Subcutaneous adipose tissue (tissue), 4 donors: ENCODE results near the gene CACNB3. TPM values are rescaled to one million over a fixed set of nuclear protein-coding genes. Genes with fewer than 3 reads are reported as not detected.

Source experiments
- CTCF ChIP-seq: fragments of 450-650 bp; IDR thresholded peaks from one replicate; pipeline ENCODE4 v1.5.1; 2016; ENCODE audit warnings: low read depth, mild to moderate bottlenecking, control low read depth, antibody characterized with exemption, moderate library complexity
- total RNA-seq, 4 donors: library from RNA; depleted of rRNA; stranded (reverse); fragments of >200 nt; gene quantifications; one replicate each; pipeline ENCODE4 v1.1.0, GENCODE V29; 2016

Gene CACNB3
- total RNA-seq, 4 donors from 2014 or later: 2.4 to 12.4 (median 6.4) TPM

- no peak for TF ChIP-seq CTCF
Observed at GRCh38 chr12:48803675-48804074, 14.6 kb upstream of the CACNB3 start.

GRCh38 chr12:48807981-48808380 lies 10.3 kb upstream of the CACNB3 start:
- TF ChIP-seq CTCF: no peak

- TF ChIP-seq CTCF: no peak
Observed at GRCh38 chr12:48810903-48811431, 7.3 kb upstream of the CACNB3 start.

- TF ChIP-seq CTCF: no peak
Observed at GRCh38 chr12:48811437-48812090, 6.7 kb upstream of the CACNB3 start.

- TF ChIP-seq CTCF: no peak
Observed at GRCh38 chr12:48812389-48812788, 5.9 kb upstream of the CACNB3 start.

- no peak for TF ChIP-seq CTCF
Observed at GRCh38 chr12:48813465-48814261, 4.6 kb upstream of the CACNB3 start.
